Kidney (tissue), 14 donors: ENCODE results near the gene POLR1A. TPM values are rescaled to one million over a fixed set of nuclear protein-coding genes. Genes with fewer than 3 reads are reported as not detected.

ENCODE experiments used
- DNase-seq, 5 donors: peaks; one replicate each; pipeline ENCODE4 v3.0.0-alpha.2; 2013 to 2020
- FAIRE-seq: peaks from 2 replicates; lab custom pipeline; 2012; peaks lifted over from hg19 to GRCh38; lab: Jason Lieb, UNC
- H3K27ac ChIP-seq, 2 donors: one replicate each; pipeline ENCODE4 v1.7.0; 2013; ENCODE audit warnings: low read depth in 2 of 2, low read length in 2 of 2, inconsistent platforms in 1 of 2
- H3K27me3 ChIP-seq: one replicate; pipeline ENCODE4 v1.7.1; 2013; ENCODE audit warnings: low read length, inconsistent platforms; ENCODE audit not compliant: control insufficient read depth, insufficient read depth
- H3K36me3 ChIP-seq, 3 donors: one replicate each; pipeline versions ENCODE4 v1.7.0 to v1.7.1; 2013; ENCODE audit warnings: low read length in 3 of 3, control low read depth in 1 of 3, inconsistent platforms in 1 of 3; ENCODE audit not compliant: insufficient read depth in 3 of 3, control insufficient read depth in 2 of 3
- H3K4me1 ChIP-seq, 3 donors: one replicate each; pipeline versions ENCODE4 v1.7.0 to v1.7.1; 2013; ENCODE audit warnings: low read length in 3 of 3, inconsistent platforms in 1 of 3, low read depth in 1 of 3; ENCODE audit not compliant: control insufficient read depth in 2 of 3, insufficient read depth in 2 of 3
- H3K4me3 ChIP-seq, 3 donors: one replicate each; pipeline versions ENCODE4 v1.7.0 to v1.8.1; 2013; ENCODE audit warnings: low read length in 3 of 3, control low read depth in 1 of 3, inconsistent platforms in 1 of 3
- H3K9ac ChIP-seq, 3 donors: one replicate each; pipeline versions ENCODE4 v1.7.0 to v1.7.1; 2013; ENCODE audit warnings: low read length in 3 of 3, control low read depth in 1 of 3, inconsistent platforms in 1 of 3
- H3K9me3 ChIP-seq, 3 donors: one replicate each; pipeline versions ENCODE4 v1.7.0 to v1.7.1; 2013; ENCODE audit warnings: low read length in 3 of 3, control low read depth in 1 of 3, inconsistent platforms in 1 of 3; ENCODE audit not compliant: control insufficient read depth in 2 of 3, insufficient read depth in 1 of 3
- intact Hi-C: fragments of 100-400 bp; cut with DNase I; formaldehyde crosslinking; loops from one replicate; pipeline ENCODE4 v1.11.1; 2022
- polyA plus RNA-seq: library from polyadenylated mRNA; stranded (reverse); fragments of 350-450 nt; fragmentation: Illumina TruSeq; extraction: RNeasy Lipid Tissue Mini Kit (QIAGEN cat#74804); gene quantifications from one replicate; pipeline ENCODE4 v1.2.3, GENCODE V29; 2014; ENCODE audit warnings: low read depth, low replicate concordance; ENCODE audit not compliant: insufficient read depth
- total RNA-seq: library from RNA; stranded (reverse); fragmentation: NEBNext Ultra II Directional; extraction: Animal tissue kit (Norgen Biotek cat#: 25700); gene quantifications from one replicate; pipeline ENCODE4 v1.2.1, GENCODE V29; 2021
- TF ChIP-seq, protein P1 (sequence below): IDR thresholded peaks from 3 replicates; pipeline ENCODE4 v1.5.1; 2012; ENCODE audit warnings: mild to moderate bottlenecking, moderate library complexity, borderline replicate concordance; ENCODE audit not compliant: insufficient read depth; ENCODE audit errors: extremely low read depth
- donor health status: control.
- donor health status: control.
- donor health status: control.
- donor health status: control.
- donor health status: control.
- donor health status: DM: yes; HTN: yes; CAD: no.
- donor health status: Normal renal cell carcinoma (clear cell type).

POLR1A gene
- total and polyA plus RNA-seq, 2 donors from 2014 or later: 3.4 to 33.7 TPM

DNA sequence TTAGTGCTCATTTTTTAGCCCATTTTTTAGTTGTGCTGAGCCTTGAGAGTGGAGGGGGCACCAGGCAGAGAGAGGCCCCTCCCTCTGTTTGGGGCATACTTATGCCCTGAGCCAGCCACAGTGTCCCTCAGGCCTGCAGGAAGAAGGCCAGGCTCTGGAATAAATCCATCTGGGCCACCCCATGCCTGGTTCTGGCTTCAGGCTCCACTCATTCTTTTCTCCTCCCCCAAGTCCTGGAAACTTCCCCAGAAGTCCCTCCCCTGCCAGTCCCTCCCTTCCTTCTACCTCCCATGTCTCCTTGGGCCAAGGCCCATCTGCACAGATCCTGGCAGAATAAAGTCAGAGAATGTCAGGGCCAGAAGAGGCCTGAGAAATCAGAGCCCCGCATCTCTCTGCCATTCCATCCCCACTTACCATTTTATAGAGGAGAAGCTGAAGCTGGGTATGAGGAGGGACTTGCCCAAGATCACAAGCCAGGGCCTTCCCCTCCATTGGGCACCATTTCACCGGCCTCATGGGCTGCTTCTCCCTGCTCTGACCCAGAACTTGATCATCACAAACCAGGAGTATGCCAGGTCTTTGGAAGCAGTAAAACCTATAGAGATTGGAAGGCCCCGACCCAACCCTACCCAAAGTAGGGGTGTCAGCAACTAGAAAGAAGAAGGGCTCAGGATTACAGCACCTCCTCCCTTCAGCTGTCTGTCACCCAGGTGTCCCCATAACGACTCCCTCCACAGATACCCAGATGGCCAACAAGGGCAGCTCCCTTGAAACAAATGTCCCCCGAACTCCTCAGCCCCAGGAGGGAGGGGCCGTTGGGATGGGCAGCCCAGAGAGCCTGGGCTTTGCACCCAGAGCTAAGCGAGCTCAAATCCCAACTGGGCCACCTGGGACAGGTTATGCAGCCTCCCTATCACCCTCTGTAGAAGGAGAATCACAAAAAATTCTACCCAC is 108.4 kb downstream of the POLR1A start:
- Histone ChIP-seq H3K9me3 (peaks cover 0 to 4% (median 0%) of the 10 kb centered on the region in 3 donors), H3K9ac (no peak overlapping the region), H3K4me1 (peaks cover 9 to 18% (median 16%) of the 10 kb centered on the region in 3 donors), H3K4me3 (no peak overlapping the region), H3K27me3 (no peaks in the 10 kb centered on the region), H3K27ac (peak overlapping the region; percentile 66 to 78), H3K36me3 (no peaks in the 10 kb centered on the region)
- intact Hi-C loops: no loop called here
- FAIRE-seq: no peak
- DNase-seq: no peak
- TF ChIP-seq, protein P1, sequence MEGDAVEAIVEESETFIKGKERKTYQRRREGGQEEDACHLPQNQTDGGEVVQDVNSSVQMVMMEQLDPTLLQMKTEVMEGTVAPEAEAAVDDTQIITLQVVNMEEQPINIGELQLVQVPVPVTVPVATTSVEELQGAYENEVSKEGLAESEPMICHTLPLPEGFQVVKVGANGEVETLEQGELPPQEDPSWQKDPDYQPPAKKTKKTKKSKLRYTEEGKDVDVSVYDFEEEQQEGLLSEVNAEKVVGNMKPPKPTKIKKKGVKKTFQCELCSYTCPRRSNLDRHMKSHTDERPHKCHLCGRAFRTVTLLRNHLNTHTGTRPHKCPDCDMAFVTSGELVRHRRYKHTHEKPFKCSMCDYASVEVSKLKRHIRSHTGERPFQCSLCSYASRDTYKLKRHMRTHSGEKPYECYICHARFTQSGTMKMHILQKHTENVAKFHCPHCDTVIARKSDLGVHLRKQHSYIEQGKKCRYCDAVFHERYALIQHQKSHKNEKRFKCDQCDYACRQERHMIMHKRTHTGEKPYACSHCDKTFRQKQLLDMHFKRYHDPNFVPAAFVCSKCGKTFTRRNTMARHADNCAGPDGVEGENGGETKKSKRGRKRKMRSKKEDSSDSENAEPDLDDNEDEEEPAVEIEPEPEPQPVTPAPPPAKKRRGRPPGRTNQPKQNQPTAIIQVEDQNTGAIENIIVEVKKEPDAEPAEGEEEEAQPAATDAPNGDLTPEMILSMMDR: no peak

DNA sequence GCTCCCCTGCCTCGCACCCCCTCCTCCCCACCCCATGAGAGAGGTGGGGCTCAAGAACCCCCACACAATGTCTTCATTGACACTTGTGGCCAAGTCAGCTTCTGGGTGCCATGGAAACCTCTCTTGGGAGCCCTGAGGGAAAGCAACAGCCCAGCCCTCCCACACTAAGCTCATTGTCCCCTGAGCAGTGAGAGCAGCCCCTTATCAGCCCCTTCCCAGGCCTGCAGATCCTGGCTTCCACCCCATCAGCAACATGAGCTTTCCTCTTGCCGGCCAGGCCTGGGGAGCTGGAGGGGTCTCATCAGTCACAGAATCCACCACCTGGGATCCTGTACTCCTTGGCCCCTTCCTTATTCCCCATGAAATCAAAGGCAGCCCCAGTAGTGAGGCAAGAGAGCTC is 109.1 kb downstream of the POLR1A start:
- Histone ChIP-seq H3K27ac (peak overlapping the region in 1 of 2 donors; percentile 78), H3K27me3 (no peaks in the 10 kb centered on the region), H3K36me3 (no peaks in the 10 kb centered on the region), H3K9me3 (peaks cover 0 to 4% (median 0%) of the 10 kb centered on the region in 3 donors), H3K9ac (no peak overlapping the region), H3K4me1 (peaks cover 9 to 18% (median 16%) of the 10 kb centered on the region in 3 donors), H3K4me3 (no peak overlapping the region)
- intact Hi-C loops: no loop called here
- TF ChIP-seq, protein P1: no peak
- FAIRE-seq (no peak), DNase-seq (peak in 2 of 5 donors; percentile 18 to 57)

DNA sequence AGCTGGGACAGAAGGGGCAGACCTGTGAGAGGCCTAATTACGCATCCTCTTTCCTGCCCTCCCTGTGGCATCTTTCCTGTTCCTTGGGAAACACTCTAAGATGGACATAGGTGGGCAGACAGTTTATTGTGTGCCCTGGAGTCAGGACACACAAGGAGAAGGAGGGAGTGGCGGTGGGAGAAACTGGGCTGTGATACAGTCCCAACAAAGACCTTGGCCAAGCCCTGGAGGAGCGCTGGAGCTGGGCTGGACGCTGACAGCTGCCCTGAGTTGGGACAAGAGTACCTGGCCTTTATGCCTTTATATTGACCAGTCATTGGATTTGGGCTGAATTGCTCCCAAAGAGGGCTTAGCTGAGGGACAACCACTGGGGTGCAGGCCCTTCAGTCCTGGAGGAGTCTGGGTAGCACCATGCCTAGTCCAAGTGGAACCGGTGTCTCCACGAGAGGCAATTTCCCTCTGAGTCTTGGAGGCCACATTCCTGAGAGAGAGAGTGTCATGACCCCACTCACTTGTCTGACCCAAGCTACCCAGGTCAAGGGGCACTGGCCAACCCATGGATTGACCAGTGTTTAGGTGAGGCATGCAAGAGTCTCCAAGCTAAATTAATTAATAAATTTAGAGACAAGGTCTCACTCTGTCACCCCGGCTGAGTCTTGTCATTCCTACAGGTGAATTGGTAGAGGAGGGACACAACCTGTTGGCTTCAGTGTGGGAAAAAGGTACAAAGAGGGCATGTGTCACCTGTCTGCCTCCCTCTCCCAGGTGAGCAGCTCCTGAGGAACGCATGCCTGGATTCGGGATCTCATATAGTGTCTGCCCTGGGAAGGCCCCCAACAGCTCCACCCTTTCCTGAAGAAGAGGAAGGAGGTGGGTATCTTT is 109.8 kb downstream of the POLR1A start:
- no peak for FAIRE-seq

More for the DNA sequence above, 109.8 kb downstream of the POLR1A start:
- intact Hi-C loops: no loop called here
- no peak for DNase-seq
- TF ChIP-seq, protein P1: no peak
- Histone ChIP-seq H3K9me3 (peaks cover 0 to 4% (median 0%) of the 10 kb centered on the region in 3 donors), H3K36me3 (no peaks in the 10 kb centered on the region), H3K27me3 (no peaks in the 10 kb centered on the region), H3K9ac (no peak overlapping the region), H3K4me3 (no peak overlapping the region), H3K4me1 (peaks cover 9 to 18% (median 16%) of the 10 kb centered on the region in 3 donors), H3K27ac (no peak overlapping the region)
